Measurements from ENCODE around the gene ESM1.

Gene ESM1

DNA sequence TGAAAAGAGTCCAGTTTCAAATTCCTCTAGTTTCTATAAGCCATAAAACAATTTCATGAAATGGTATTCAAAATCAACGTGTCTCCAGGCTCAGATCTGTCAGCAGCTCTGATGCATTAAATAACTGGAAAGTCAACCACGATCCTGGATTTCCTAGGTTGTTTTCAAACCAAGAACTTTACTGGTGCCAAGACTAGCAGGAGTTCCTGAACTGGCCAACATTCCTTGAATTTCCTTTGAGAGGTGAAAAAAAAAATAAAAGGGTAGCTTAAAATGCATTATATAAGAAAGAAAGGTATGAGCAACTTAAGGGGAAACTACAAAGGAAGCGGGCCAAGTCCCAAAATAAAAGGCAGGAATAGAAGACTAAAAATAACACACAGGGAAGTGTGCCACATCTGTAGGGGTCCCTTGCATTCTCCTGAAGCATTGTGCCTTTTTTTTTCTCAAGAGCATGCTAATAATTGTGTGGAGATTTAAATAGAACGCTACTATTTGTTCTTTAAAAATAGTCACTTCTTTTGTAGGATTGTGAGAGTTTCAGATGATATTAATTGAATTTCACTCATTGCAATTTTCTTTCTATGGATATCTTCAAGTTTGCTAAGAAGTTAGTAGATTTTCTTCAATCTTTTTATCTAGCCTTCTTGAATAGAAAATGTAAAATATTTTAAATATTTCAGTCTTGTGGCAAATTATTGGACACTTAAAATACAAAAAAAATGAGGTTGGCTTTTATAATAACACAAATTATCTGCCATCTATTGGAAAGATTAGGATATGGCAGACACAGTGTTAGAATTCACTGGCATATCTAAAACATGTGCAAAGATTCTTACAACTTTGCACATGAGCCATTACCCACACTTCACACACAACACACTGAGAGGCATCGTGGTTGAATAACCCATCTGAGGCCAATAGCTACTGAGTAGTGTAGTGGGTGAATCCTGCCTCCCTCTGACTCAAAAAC, 15.3 kb downstream of the ESM1 start:
- TF ChIP-seq, protein P1, sequence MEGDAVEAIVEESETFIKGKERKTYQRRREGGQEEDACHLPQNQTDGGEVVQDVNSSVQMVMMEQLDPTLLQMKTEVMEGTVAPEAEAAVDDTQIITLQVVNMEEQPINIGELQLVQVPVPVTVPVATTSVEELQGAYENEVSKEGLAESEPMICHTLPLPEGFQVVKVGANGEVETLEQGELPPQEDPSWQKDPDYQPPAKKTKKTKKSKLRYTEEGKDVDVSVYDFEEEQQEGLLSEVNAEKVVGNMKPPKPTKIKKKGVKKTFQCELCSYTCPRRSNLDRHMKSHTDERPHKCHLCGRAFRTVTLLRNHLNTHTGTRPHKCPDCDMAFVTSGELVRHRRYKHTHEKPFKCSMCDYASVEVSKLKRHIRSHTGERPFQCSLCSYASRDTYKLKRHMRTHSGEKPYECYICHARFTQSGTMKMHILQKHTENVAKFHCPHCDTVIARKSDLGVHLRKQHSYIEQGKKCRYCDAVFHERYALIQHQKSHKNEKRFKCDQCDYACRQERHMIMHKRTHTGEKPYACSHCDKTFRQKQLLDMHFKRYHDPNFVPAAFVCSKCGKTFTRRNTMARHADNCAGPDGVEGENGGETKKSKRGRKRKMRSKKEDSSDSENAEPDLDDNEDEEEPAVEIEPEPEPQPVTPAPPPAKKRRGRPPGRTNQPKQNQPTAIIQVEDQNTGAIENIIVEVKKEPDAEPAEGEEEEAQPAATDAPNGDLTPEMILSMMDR (IDR thresholded peaks at IDR 0.05) = no peak

DNA sequence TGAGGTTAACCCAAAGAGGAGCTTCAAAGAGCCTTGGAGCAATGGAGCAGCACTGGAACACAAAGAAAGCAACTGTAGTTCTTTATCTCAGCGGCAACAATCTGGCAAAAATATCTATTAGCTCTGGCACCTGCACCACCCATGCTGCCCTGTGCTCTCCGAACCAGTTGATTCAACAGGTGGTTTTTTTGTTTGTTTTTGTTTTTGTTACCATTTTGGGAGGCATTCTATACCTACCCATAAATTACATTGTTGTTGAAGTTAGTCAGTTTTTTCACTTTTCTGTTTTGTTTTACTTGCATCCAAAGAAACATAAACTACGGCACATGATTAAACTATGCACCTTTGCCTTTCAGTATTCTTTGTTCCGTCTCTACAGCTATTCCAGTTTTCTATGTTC, 16.2 kb downstream of the ESM1 start:
- TF ChIP-seq, protein P1 (IDR thresholded peaks at IDR 0.05) = no peak

- TF ChIP-seq, protein P1 (IDR thresholded peaks at IDR 0.05) = no peak
Observed at GRCh38 chr5:54965806-54966205, 19.6 kb downstream of the ESM1 start.

- TF ChIP-seq, protein P1 (IDR thresholded peaks at IDR 0.05) = no peak
Observed at GRCh38 chr5:54964405-54964804, 21.0 kb downstream of the ESM1 start.

DNA sequence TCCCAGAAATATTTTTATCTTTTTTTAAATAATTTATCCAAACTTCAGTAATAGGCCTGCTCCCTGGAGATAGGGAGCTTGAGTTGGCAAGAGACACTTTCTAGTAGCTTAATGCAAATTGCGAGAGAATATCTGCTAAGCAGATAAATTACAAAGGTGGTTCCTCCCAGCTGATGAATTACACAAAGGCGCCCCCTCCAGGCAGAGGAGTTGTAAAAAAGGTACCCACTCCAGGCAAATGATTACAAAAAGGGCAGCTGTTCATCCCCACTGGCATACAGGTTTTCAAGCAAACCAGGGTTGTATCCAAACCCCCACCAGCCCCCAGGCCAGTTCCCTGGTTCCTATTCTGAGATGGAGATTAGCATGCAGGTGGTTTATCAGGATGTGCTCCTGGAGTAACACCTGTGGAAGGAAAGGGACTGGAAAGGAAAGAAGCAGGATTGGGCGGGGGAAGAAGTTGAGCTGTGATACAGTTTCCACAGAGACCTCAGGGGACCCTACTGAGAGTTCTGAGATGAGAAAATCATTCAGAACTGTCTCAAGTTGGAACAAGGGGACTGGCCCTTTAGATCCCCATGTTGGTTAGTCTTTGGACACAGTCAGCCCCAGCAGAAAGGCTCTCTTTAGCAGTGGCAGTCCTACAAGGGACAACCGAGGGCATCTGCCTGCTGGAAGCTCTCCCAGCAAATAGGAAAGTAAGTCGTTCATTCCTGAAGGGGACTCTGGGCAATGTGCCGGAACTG, 25.5 kb downstream of the ESM1 start:
- TF ChIP-seq, protein P1 (IDR thresholded peaks at IDR 0.05) = peak; percentile 42; the same call in 1 of the 2 replicates

DNA sequence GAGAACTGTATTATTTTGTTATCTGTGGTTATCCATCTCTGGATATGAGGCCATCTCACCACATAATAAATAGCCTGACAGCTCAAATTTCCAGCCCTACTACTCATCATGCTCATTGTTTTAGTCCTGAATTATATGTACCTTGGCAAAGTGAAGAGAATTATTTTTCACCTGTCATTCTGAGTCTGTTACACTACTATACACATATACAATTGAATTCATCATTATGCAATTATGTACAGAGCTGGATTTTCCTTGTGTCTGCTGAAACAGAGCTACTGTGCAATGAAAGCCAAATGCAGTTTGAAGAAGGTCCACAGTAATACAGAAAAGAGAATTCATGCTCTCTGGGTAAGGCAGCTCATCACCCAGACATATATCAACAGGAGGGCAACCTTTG, 28.5 kb downstream of the ESM1 start:
- TF ChIP-seq, protein P1 (IDR thresholded peaks at IDR 0.05) = no peak

DNA sequence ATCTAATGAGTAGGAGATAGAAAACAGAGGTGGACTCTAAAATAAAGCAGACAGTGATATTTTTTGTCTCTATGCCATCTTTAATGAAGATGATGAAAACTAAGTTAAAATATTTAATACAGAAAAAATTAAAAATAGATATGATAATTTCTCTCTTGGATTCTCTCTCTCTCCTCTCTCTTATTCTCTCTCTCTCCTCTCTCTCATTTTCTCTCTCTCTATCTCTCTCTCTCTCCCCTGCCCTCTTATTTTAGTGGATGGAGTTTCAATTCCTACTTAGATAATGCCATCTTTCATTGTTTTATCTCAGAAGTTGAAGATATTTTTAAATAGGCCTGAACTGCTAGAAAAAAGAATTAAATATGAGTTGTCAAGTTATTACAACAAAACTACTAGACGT, 38.2 kb downstream of the ESM1 start:
- TF ChIP-seq, protein P1 (IDR thresholded peaks at IDR 0.05) = no peak
